HUDEP-2 (cell line): ENCODE data around the gene THEM4.
"Not testable (repeated sequence)": the region's sequence is repeated elsewhere in the genome, so short reads cannot be mapped to it uniquely, and the experiment has no call there.

ENCODE experiments used
- DNase-seq, 76 experiments: peaks; one replicate each; lab custom pipeline; 2025; ENCODE audit not compliant: unreplicated experiment in 76 of 76; lab: John Stamatoyannopoulos, UW

THEM4 gene

DNA sequence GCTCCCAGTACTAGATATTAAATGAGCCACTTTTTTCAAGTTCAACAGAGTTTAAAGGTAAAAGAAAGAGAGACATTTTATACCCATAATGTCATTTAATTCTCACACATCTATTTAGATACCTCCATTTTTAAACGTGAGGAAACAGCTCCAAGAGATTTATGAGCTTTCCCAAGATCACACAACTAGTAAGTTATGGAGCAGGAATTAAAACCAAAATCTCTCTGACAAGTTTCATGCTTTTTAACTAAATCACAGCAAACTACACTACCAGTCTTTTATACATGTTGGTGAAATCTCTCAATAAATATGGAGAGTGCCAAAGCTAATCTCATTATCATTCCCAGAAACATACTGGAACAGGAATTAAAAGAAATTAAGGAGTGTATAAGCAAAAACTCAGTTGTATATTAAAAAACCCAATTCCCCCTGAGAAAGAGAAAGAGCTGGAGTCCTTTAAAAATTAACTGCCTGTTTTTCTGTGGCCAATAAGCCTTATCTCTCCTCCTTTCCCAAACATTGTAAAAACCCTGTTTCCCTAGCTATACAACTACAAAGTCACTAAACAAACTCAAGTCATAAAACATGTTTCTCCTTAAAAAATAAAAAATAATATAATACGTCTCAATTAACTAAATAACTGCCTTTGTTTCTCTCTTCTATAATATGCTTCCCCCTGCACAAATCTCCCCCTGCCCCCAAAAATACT, 26.7 kb upstream of the THEM4 start:
- no peak for DNase-seq

GRCh38 chr1:151935154-151935553, 25.8 kb upstream of the THEM4 start:
- DNase-seq: no peak

- peak in 50 of 76 experiments; percentile 5 to 74 (median 44) for DNase-seq
Measured at GRCh38 chr1:151934048-151934493, 24.8 kb upstream of the THEM4 start.

GRCh38 chr1:151924691-151925587, 15.6 kb upstream of the THEM4 start:
- DNase-seq: no peak

DNA sequence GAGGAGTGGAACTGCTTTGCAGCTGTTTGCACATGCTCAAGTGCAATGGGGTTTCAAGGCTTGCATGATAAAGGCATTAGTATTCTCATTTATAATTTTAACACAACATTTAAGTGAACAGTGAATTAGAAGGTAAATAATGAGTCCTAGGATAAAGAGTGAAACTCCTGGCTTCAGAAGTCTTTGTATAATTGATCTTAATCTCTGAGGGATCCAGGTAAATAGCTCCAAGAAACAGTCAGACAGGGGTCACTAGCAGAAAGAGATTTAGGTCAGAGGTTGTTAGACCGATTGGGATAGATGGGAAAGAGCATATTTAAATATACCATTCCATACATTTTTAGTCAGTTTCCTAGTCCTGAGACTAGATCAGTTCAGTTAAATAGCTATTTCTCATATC, 14.1 kb upstream of the THEM4 start:
- no peak for DNase-seq

DNA sequence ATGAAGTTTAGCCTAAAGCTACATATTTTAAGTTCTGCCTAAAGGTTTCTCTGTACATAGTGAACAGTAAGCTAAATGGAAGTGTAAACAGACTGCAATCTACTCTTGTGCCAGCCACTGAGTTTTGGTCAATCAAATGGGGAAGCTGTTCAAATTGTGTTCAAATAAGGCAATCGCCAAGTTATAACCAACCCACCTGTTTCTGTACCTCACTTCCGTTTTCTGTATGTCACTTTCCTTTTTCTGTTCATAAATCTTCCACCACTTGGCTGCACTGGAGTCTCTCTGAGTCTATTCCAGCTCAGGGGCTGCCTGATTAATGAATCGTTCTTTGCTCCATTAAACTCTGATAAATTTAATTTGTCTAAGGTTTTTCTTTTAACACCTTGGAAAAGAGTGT, 10.8 kb upstream of the THEM4 start:
- no peak for DNase-seq

DNA sequence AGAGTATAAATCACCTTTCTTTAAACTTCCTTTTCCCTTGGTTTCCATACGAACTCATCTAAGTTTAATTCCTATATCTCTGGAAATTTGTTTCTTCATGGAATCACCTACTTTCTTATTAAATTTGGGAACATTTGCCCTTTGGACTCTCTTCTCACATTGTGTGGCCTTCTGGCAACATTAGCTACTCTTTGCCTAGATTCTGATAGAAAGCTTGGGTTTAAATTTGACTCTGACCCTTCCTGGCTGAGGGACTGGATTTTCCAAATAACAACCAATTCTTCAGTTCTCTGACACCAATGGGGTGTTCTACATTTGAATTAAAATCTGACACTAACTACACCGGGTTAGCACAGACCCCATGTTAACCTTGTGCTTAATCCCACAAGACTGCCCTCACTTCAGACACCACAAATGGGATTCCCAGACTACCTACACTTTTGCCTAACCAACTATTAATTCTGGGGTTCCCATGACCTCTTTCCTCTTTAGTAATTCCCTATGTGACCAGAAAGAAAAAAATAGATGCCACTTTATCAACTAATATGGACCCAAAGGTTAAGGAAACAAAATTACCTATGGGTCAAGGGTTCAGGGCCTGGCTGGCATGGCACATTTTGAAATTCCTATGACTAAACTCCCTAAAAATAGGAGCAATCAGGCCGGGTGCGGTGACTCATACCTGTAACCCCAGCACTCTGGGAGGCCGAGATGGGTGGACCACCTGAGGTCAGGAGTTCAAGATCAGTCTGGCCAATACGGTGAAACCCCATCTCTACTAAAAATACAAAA, 9.7 kb upstream of the THEM4 start:
- DNase-seq: no peak

GRCh38 chr1:151918156-151918555, 8.8 kb upstream of the THEM4 start:
- no peak for DNase-seq

- DNase-seq: no peak
Measured at GRCh38 chr1:151916726-151917370, 7.5 kb upstream of the THEM4 start.

DNA sequence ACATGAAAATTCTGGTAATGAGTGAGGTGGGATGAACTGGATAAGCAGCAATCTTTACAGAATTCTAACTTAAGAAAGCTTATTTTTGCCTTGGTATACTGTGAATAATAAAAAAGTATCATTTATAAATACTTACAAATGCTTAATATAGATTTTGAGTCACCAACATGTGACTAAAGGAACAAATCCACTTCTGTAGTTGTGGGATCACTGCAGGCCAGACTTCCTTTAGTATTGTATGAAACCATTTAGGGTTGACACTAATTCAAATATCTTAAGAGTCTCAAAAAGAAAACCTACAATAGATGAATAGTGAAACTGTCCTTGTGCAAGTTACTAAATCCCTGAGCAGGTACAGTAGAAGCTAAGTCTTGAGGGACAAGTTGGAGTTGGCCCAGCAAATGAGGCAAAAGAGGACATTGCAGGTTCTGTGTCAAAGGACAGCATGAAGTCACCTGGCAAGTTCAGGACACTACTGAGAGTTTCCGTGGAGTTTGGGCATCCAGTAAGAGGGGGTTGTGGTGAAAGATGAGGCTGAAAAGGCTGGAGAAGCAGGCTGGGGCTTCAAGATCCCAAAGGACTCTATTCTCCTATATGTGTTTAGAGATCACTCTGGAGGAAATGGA, 5.9 kb upstream of the THEM4 start:
- no peak for DNase-seq

DNA sequence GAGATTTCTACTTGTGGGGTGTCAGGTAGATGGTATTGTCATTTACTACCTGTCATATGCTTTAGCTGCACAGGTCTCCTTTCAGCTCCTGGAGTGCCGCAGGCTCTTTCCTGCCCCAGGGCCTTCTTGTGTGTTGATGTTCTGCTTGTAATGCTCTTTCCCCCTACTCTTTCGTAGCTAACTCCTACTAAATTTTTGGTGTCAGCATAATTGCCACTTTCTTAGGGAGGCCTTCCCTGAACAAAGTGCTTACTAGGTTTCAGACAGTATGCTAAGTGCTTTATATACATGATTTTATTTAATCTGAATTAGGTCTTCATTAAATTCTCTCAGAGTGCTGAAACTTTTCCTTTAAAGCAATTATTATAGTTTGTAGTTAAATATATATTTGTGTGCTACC, 4.8 kb upstream of the THEM4 start:
- no peak for DNase-seq

- no peak for DNase-seq
Measured at GRCh38 chr1:151912973-151913372, 3.7 kb upstream of the THEM4 start.

DNA sequence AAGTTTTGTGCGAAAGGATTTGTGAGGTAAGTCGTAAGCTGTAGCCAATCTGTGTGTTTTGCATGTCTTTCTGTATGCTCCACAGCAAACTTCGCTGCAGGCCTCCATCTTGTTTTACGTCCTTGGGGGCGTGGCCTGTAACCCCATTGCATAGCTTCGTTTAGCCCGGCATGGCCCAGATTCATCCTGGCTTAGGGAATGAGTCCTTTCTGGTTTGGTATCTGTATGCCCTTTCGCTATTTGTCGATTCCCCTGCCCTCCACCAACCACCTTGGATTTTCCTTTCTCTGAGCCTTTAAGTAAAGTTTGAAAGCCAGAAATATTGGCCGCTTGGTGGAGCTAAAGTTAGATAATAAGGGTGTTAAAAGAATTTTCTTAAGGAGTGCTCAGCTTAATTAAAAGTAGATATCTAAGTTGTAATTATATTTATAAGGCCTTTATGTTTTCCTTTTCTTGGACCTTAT, 1.1 kb downstream of the THEM4 start:
- peak in 11 of 76 experiments; percentile 2 to 32 (median 24) for DNase-seq

GRCh38 chr1:151907363-151908139, 1.8 kb downstream of the THEM4 start:
- DNase-seq: peak in 18 of 76 experiments; percentile 1 to 48 (median 16)

DNA sequence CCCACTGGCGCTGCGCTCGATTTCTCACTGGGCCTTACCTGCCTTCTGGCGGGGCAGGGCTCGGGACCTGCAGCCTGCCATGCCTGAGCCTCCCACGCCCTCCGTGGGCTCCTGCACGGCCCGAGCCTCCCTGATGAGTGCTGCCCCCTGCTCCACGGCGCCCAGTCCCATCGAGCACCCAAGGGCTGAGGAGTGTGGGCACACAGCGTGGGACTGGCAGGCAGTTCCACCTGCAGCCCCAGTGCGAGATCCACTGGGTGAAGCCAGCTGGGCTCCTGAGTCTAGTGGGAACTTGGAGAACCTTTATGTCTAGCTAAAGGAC, 3.0 kb downstream of the THEM4 start:
- not testable (repeated sequence) for DNase-seq

GRCh38 chr1:151905443-151906323, 3.6 kb downstream of the THEM4 start:
- peak in 73 of 76 experiments; percentile 8 to 82 (median 43) for DNase-seq

GRCh38 chr1:151905070-151905442, 4.3 kb downstream of the THEM4 start:
- DNase-seq: peak in 29 of 76 experiments; percentile 4 to 75 (median 26)

DNA sequence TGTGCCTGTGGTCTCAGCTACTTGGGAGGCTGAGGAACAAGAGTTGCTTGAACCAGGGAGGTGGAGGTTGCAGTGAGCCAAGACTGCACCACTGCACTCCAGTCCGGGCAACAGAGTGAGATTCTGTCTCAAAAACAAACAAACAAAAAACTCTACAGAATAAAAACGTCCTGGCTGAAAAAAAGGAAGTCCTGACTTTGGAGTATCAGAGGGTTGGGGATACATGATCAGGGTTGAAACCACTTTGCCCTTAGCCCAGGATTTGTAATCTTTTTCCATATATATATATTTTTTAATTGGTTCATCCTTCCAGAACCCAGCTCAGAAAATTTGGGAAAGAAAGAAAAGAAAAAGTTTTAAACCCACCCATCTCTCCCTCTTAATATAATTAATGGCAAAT, 6.5 kb downstream of the THEM4 start:
- no peak for DNase-seq
